Thoracic aorta (tissue), 2 donors: Measurements from ENCODE around the gene KSR1. TPM values are rescaled to one million over a fixed set of nuclear protein-coding genes. Genes with fewer than 3 reads are reported as not detected.
"Not testable (repeated sequence)": the region's sequence is repeated elsewhere in the genome, so short reads cannot be mapped to it uniquely, and the experiment has no call there.

Source experiments
- ATAC-seq: fragments of 150-250 bp; one replicate; pipeline ENCODE4 v1.8.0; 2017; ENCODE audit warnings: low read depth; ENCODE audit not compliant: insufficient number of reproducible peaks, low FRiP score
- DNase-seq: peaks from one replicate; pipeline ENCODE4 v3.0.0-alpha.2; 2020; ENCODE audit warnings: low spot score
- H3K27ac ChIP-seq, 2 donors: fragments of 200-600 bp; sonication (generic); 1 replicate in 1 of 2; 2 replicates in 1 of 2; pipeline ENCODE4 v1.5.1; 2016; ENCODE audit warnings: mild to moderate bottlenecking in 2 of 2, moderate library complexity in 2 of 2
- H3K27me3 ChIP-seq: fragments of 200-600 bp; sonication (generic); replicated peaks from 2 replicates; pipeline ENCODE4 v1.6.0; 2016; ENCODE audit warnings: mild to moderate bottlenecking; ENCODE audit not compliant: insufficient read depth
- H3K36me3 ChIP-seq: fragments of 200-600 bp; sonication (generic); one replicate; pipeline ENCODE4 v1.5.1; 2016
- H3K4me1 ChIP-seq, 2 donors: fragments of 200-600 bp; sonication (generic); 1 replicate in 1 of 2; 2 replicates in 1 of 2; pipeline versions ENCODE4 v1.5.1 to v1.6.0; 2016; ENCODE audit warnings: low read depth in 2 of 2, mild to moderate bottlenecking in 1 of 2; ENCODE audit not compliant: control insufficient read depth in 1 of 2
- H3K4me3 ChIP-seq: fragments of 200-600 bp; sonication (generic); 2 replicates; pipeline ENCODE4 v1.5.1; 2016; ENCODE audit warnings: mild to moderate bottlenecking
- H3K9me3 ChIP-seq: fragments of 200-600 bp; sonication (generic); 2 replicates; pipeline ENCODE4 v1.5.1; 2016
- CTCF ChIP-seq: fragments of 200-600 bp; sonication (generic); IDR thresholded peaks from one replicate; pipeline ENCODE4 v1.5.1; 2019; ENCODE audit warnings: antibody characterized with exemption
- total RNA-seq, 2 donors: library from RNA; depleted of rRNA; stranded (reverse); fragments of >200 nt; gene quantifications; one replicate each; pipeline versions ENCODE4 v1.1.0 to v1.2.3, GENCODE V29; 2016

The KSR1 gene
- total RNA-seq, 2 donors from 2014 or later, result 17.6 to 46.0 TPM

- no peak for ATAC-seq
- Histone ChIP-seq H3K4me3 (peak overlapping the region; percentile 49), H3K27me3 (no peaks in the 10 kb centered on the region), H3K36me3 (no peaks in the 10 kb centered on the region), H3K9me3 (no peaks in the 10 kb centered on the region), H3K4me1 (peaks cover 14 to 22% of the 10 kb centered on the region in 2 donors), H3K27ac (no peak overlapping the region)
- TF ChIP-seq CTCF, result no peak
- no peak for DNase-seq
Observed at GRCh38 chr17:27631411-27631760, 175.1 kb downstream of the KSR1 start.

GRCh38 chr17:27631897-27632725 is 175.9 kb downstream of the KSR1 start:
- peaks cover 14 to 22% of the 10 kb centered on the region in 2 donors for H3K4me1 ChIP-seq
- H3K27me3 ChIP-seq, result no peaks in the 10 kb centered on the region
- H3K4me3 ChIP-seq, result peak overlapping the region; percentile 49
- H3K36me3 ChIP-seq, result no peaks in the 10 kb centered on the region
- DNase-seq, result no peak
- no peak overlapping the region for H3K27ac ChIP-seq
- no peak for TF ChIP-seq CTCF
- H3K9me3 ChIP-seq, result no peaks in the 10 kb centered on the region
- ATAC-seq, result no peak

DNA sequence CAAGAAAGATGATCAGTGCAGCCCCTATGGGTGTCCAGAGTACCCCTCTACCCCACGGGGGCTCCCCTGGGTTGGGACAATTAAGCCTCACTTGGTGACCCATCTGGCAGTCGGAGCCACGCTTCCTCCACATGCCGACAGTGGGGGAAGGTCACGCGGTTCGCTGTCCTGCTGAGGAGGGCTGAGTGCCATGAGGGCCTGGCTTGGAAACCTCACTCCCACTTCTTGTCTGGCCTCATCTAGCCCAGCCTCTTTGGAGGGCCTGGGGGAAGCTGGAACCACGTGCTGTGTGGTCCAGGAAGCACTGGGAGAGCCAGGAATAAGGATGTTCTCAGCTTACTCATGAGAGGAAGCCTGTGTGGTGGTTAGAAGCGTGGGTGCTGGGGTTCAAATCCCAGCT is 176.5 kb downstream of the KSR1 start:
- H3K9me3 ChIP-seq, H3K27ac ChIP-seq, H3K27me3 ChIP-seq, H3K36me3 ChIP-seq: not testable (repeated sequence)
- DNase-seq (peak; percentile 14), ATAC-seq (peak; percentile 30)
- Histone ChIP-seq H3K4me1 (peaks cover 14 to 22% of the 10 kb centered on the region in 2 donors), H3K4me3 (peak overlapping the region; percentile 49)

- Histone ChIP-seq H3K27ac (no peak overlapping the region), H3K27me3 (no peaks in the 10 kb centered on the region), H3K9me3 (no peaks in the 10 kb centered on the region), H3K36me3 (no peaks in the 10 kb centered on the region), H3K4me1 (peaks cover 14 to 22% of the 10 kb centered on the region in 2 donors), H3K4me3 (no peak overlapping the region)
- DNase-seq (no peak), ATAC-seq (no peak)
- no peak for TF ChIP-seq CTCF
Observed at GRCh38 chr17:27633312-27634025, 177.2 kb downstream of the KSR1 start.

DNA sequence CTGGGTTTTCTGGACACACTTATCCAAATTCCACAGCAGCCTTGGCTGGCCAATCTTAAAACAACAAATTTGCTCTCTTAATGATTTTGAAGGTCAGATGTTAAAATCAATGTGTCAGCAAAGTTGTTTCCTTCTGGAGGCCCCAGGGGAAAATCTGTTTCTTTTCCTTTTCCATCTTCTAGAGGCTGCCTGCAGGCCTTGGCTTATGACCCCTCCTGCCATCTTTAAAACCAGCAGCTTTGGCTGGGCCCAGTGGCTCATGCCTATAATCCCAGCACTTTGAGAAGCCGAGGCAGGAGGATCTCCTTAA is 177.7 kb downstream of the KSR1 start:
- no peak overlapping the region for H3K27ac ChIP-seq
- ATAC-seq, result no peak
- H3K27me3 ChIP-seq, result no peaks in the 10 kb centered on the region
- H3K9me3 ChIP-seq, result no peaks in the 10 kb centered on the region
- peaks cover 14 to 22% of the 10 kb centered on the region in 2 donors for H3K4me1 ChIP-seq
- no peak for DNase-seq
- H3K4me3 ChIP-seq, result no peak overlapping the region
- TF ChIP-seq CTCF, result no peak
- no peaks in the 10 kb centered on the region for H3K36me3 ChIP-seq
